Stimulated activated CD4-positive, alpha-beta T cell treated with anti-CD3 and anti-CD28 coated beads, TNF-alpha, amount 100 ng/mL, for 4 hours (primary cell): ENCODE results near the gene LRRC32.

ENCODE experiments used
- DNase-seq, 3 experiments: peaks; one replicate each; pipeline ENCODE4 v3.0.0-alpha.2; 2020; ENCODE audit warnings: low read depth in 3 of 3

The LRRC32 gene

GRCh38 chr11:76699451-76700091, 29.0 kb upstream of the LRRC32 start:
- DNase-seq, result no peak

GRCh38 chr11:76698321-76699043, 27.9 kb upstream of the LRRC32 start:
- no peak for DNase-seq

DNA sequence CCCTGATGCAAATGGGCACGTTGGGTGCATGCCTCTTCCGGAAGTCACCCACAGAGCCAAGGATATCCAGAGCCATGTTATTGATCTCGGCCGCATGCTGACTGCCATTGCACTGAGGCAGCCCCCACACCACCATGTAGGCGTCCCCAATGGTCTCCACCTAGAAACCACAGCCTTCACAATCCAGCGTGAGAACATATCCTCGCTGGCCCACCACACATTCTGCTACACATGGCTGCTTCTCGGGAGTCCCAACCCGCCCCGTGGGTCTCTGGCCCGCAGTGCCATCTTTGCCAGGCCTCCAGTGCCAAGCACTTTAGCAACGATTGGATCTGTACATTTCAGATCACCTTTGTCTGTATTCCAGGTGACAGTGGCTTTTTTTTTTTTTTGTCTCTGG, 26.2 kb upstream of the LRRC32 start:
- DNase-seq, result no peak

DNA sequence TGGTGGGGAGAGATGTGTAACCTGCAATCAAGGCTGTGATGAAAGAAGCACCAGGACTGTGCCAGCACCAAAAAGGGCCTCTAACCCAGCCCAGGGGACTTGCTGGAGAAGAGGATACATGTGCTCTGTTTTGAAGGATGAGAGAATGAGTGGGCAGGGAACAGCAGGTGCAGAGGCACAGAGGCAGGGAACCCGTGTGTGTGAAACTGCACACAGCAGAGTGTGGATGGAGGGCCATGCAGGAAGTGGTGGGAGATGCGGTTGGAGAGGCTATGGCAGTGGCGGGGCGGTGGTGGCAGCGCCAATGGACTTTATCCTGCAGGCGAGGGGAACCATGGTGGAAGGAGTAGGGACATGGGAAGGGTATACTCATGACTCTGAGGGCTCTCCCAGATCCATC, 25.2 kb upstream of the LRRC32 start:
- no peak for DNase-seq

- DNase-seq, result no peak
Measured at GRCh38 chr11:76695133-76695532, 24.6 kb upstream of the LRRC32 start.

DNA sequence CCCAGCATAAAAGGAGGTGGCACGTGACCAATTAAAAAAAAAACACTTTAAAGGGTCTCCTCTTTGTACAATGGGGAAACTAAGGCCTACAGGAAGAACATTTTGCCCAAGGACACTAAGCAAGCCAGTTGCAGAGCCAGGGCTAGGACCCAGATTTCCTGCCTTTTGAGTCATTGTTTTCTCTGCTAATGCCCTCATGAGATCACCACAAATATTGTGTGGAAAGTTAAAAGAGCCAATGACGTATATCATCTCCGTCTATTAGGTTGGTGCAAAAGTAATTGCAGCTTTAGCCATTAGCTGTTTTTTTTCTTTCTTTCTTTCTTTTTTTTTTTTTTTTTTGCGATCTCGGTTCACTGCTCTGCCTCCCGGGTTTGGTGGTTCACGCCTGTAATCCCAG, 24.1 kb upstream of the LRRC32 start:
- no peak for DNase-seq

GRCh38 chr11:76693806-76694205, 23.3 kb upstream of the LRRC32 start:
- no peak for DNase-seq

GRCh38 chr11:76692956-76693355, 22.4 kb upstream of the LRRC32 start:
- no peak for DNase-seq

DNA sequence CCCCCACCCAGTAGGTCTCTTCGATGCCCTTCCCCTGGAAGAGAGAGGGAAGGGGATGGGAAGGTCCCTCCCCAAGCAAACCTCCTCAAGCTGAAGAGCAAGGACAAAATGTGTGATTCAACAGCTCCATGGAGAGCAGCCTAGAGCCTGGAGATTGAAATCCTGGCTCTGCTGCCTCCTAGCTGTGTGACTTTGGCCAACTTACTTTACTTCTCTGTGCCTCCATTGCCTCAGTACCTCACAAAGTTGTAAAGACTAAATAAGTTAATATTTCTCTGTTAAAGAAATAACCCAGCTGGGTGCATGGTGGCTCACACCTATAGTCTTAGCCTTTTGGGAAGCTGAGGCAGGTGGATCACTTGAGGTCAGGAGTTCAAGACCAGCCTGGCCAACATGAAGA, 21.1 kb upstream of the LRRC32 start:
- DNase-seq, result no peak

- DNase-seq, result no peak
Measured at GRCh38 chr11:76690736-76691135, 20.2 kb upstream of the LRRC32 start.

GRCh38 chr11:76689313-76690260, 19.0 kb upstream of the LRRC32 start:
- no peak for DNase-seq

- no peak for DNase-seq
Measured at GRCh38 chr11:76688146-76688545, 17.6 kb upstream of the LRRC32 start.

GRCh38 chr11:76686261-76687079, 15.9 kb upstream of the LRRC32 start:
- no peak for DNase-seq

DNA sequence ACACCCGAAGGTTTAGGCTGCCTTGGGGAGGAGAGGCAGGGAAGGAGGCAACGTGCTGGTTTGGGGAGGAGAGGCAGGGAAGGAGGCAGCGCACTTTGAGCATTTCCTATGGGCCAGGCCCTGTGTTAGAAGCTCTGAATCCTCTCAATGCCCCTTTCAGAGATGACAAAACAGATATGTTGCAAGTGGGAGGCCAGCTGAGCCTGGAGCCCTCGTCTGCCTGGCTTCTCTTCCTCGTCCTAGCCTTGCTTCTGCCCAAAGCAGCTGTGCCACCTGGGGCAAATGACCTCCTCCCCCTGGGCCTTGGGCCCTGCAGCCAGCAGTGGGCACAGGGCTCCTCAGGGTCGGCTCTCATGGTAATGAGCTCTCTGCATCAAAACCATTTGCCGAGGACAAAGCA, 15.3 kb upstream of the LRRC32 start:
- DNase-seq, result no peak

GRCh38 chr11:76685237-76685636, 14.7 kb upstream of the LRRC32 start:
- no peak for DNase-seq

DNA sequence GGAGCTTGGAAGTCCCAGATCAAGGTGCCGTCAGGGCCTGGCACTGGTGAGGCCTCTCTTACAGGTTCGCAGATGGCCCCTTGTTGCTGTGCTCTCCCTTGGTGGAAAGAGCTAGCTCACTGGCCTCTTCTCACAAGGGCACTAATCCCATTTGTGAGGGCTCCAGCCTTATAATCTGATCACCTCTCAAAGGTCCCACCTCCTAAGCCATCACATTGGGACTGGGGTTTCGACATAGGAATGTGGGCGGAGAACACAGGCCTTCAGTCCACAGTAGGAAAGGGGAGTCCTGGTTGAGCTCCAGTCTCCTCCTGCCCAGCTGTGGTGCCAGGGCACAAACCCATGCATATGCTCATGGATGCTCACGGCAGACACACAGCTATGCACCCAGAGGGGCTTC, 14.0 kb upstream of the LRRC32 start:
- DNase-seq, result no peak

- DNase-seq, result no peak
Measured at GRCh38 chr11:76683161-76684095, 12.9 kb upstream of the LRRC32 start.

- DNase-seq, result no peak
Measured at GRCh38 chr11:76682684-76683083, 12.1 kb upstream of the LRRC32 start.

DNA sequence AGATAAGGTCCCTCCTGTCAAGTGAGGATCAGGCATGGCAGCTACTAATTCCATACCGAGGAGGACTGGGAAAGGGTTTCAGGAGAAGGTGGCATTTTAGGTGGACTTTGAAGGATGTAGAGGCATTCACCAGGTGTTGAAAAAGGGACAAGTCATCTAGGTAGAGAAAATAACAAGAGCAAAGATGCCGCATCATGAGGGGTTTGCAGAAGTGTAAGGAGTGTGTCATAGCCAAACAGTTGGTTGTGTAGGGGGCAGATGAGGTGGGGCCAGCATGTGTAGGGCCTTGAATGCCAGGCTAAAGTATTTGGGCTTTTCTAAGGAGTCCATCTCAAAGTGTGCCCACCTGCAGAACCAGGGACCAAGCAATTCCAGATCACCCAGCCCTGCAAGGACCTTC, 11.6 kb upstream of the LRRC32 start:
- no peak for DNase-seq
